Esophagus (tissue), 2 donors: ENCODE measurements around the gene UBE2Q1. TPM values are rescaled to one million over a fixed set of nuclear protein-coding genes. Genes with fewer than 3 reads are reported as not detected.

Source experiments
- H3K27ac ChIP-seq, 2 donors: one replicate each; pipeline ENCODE4 v1.5.1; 2013; ENCODE audit warnings: low read depth in 2 of 2, mild to moderate bottlenecking in 2 of 2, inconsistent platforms in 1 of 2, low read length in 1 of 2, moderate library complexity in 1 of 2
- H3K27me3 ChIP-seq, 2 donors: one replicate each; pipeline ENCODE4 v1.6.1; 2013; ENCODE audit warnings: low read length in 2 of 2, control low read depth in 1 of 2, mild to moderate bottlenecking in 1 of 2; ENCODE audit not compliant: insufficient read depth in 2 of 2, control insufficient read depth in 1 of 2
- H3K36me3 ChIP-seq, 2 donors: one replicate each; pipeline ENCODE4 v1.6.1; 2013; ENCODE audit warnings: low read length in 1 of 2; ENCODE audit not compliant: control insufficient read depth in 2 of 2, insufficient read depth in 2 of 2
- H3K4me1 ChIP-seq, 2 donors: one replicate each; pipeline ENCODE4 v1.6.1; 2013; ENCODE audit warnings: low read length in 1 of 2; ENCODE audit not compliant: control insufficient read depth in 2 of 2, insufficient read depth in 2 of 2
- H3K4me3 ChIP-seq, 2 donors: one replicate each; pipeline ENCODE4 v1.5.1; 2013; ENCODE audit warnings: low read length in 2 of 2, mild to moderate bottlenecking in 2 of 2, low read depth in 1 of 2, moderate library complexity in 1 of 2
- H3K9me3 ChIP-seq, 2 donors: one replicate each; pipeline ENCODE4 v1.6.1; 2013; ENCODE audit warnings: mild to moderate bottlenecking in 2 of 2, low read depth in 1 of 2, low read length in 1 of 2, moderate library complexity in 1 of 2; ENCODE audit not compliant: control insufficient read depth in 2 of 2, insufficient read depth in 1 of 2
- whole genome bisulfite sequencing, 2 donors: extraction: QIAGEN DNeasy Blood & Tissue Kit; methylation state at CpG; one replicate each; pipeline ENCODE4 v1.1.7; 2013; 5-methylcytosine and 5-hydroxymethylcytosine counted together
- polyA plus RNA-seq, 2 donors: library from polyadenylated mRNA; stranded (reverse); fragments of 200-250 nt; gene quantifications; one replicate each; pipeline ENCODE4 v1.2.3, GENCODE V29; 2013
- donor health status: healthy with polysubstance abuse.
- donor health status: Bipolar disorder and iron deficiency.

Gene UBE2Q1
- polyA plus RNA-seq = 10 to 100 TPM; 23.5 to 24.7 TPM

- peaks cover 10 to 19% of the 10 kb centered on the region in 2 donors for H3K36me3 ChIP-seq
- peak within 1 kb of the TSS; percentile 87 to 96 for H3K27ac ChIP-seq
- no peaks in the 10 kb centered on the region for H3K9me3 ChIP-seq
- no peaks in the 10 kb centered on the region for H3K27me3 ChIP-seq
- peaks cover 3 to 4% of the 10 kb centered on the region in 2 donors for H3K4me1 ChIP-seq
- H3K4me3 ChIP-seq = peak within 1 kb of the TSS; percentile 55 to 75
- 1% methylated on average over 39 to 67 of the region's 69 CpGs for WGBS, 2 donors
Observed at GRCh38 chr1:154557939-154558719, at the start of gene UBE2Q1. TSS of gene UBE2Q1 (minus strand) at chr1:154558662. CDS start at chr1:154558553, 109 bp downstream.

- Histone ChIP-seq H3K27ac (peak within 1 kb of the TSS; percentile 92 to 99), H3K4me1 (peaks cover 0 to 4% of the 10 kb centered on the region in 2 donors), H3K36me3 (peaks cover 0 to 2% of the 10 kb centered on the region in 2 donors), H3K9me3 (no peaks in the 10 kb centered on the region), H3K27me3 (no peaks in the 10 kb centered on the region), H3K4me3 (peak within 1 kb of the TSS; percentile 68 to 99)
- WGBS, 2 donors = 0% methylated on average over 59 of the region's 59 CpGs
Observed at GRCh38 chr1:154607609-154608396, 49.3 kb upstream of the UBE2Q1 start, which contains the start of gene ADAR. TSS of gene ADAR (minus strand) at chr1:154608186. CDS start at chr1:154608006, 180 bp downstream.

- peak overlapping the region; percentile 92 to 99 for H3K27ac ChIP-seq
- H3K9me3 ChIP-seq = no peaks in the 10 kb centered on the region
- H3K27me3 ChIP-seq = no peaks in the 10 kb centered on the region
- H3K4me3 ChIP-seq = peak overlapping the region; percentile 68 to 99
- H3K4me1 ChIP-seq = peaks cover 0 to 5% of the 10 kb centered on the region in 2 donors
- H3K36me3 ChIP-seq = peaks cover 3% of the 10 kb centered on the region in 2 donors
- 2 to 4% methylated on average over 11 of the region's 11 CpGs for WGBS, 2 donors
Observed at GRCh38 chr1:154607106-154607608, 48.7 kb upstream of the UBE2Q1 start.

- Histone ChIP-seq H3K9me3 (no peaks in the 10 kb centered on the region), H3K4me3 (no peak overlapping the region), H3K36me3 (peaks cover 13 to 15% of the 10 kb centered on the region in 2 donors), H3K27me3 (no peaks in the 10 kb centered on the region), H3K27ac (no peak overlapping the region), H3K4me1 (peaks cover 0 to 7% of the 10 kb centered on the region in 2 donors)
- 78% methylated on average over 2 of the region's 2 CpGs for WGBS, 2 donors
Observed at GRCh38 chr1:154605534-154605933, 47.1 kb upstream of the UBE2Q1 start.

- no peaks in the 10 kb centered on the region for H3K27me3 ChIP-seq
- WGBS, 2 donors = 46 to 60% methylated on average over 2 of the region's 2 CpGs
- H3K4me1 ChIP-seq = peaks cover 0 to 5% of the 10 kb centered on the region in 2 donors
- peaks cover 16 to 18% of the 10 kb centered on the region in 2 donors for H3K36me3 ChIP-seq
- no peak overlapping the region for H3K4me3 ChIP-seq
- H3K9me3 ChIP-seq = no peaks in the 10 kb centered on the region
- no peak overlapping the region for H3K27ac ChIP-seq
Observed at GRCh38 chr1:154603317-154603716, 44.9 kb upstream of the UBE2Q1 start.

GRCh38 chr1:154599658-154600057, 41.2 kb upstream of the UBE2Q1 start:
- H3K4me3 ChIP-seq = no peak overlapping the region
- 69 to 72% methylated on average over 3 of the region's 3 CpGs for WGBS, 2 donors
- H3K9me3 ChIP-seq = no peaks in the 10 kb centered on the region
- H3K27me3 ChIP-seq = no peaks in the 10 kb centered on the region
- H3K36me3 ChIP-seq = peaks cover 37 to 42% of the 10 kb centered on the region in 2 donors
- H3K27ac ChIP-seq = no peak overlapping the region
- peaks cover 0 to 3% of the 10 kb centered on the region in 2 donors for H3K4me1 ChIP-seq

GRCh38 chr1:154598871-154599635, 40.6 kb upstream of the UBE2Q1 start:
- Histone ChIP-seq H3K4me3 (no peak overlapping the region), H3K36me3 (peaks cover 37 to 42% of the 10 kb centered on the region in 2 donors), H3K4me1 (peaks cover 0 to 3% of the 10 kb centered on the region in 2 donors), H3K27ac (no peak overlapping the region), H3K9me3 (no peaks in the 10 kb centered on the region), H3K27me3 (no peaks in the 10 kb centered on the region)
- 63 to 71% methylated on average over 3 of the region's 3 CpGs for WGBS, 2 donors

GRCh38 chr1:154595621-154596020, 37.2 kb upstream of the UBE2Q1 start:
- Histone ChIP-seq H3K4me1 (no peaks in the 10 kb centered on the region), H3K9me3 (no peaks in the 10 kb centered on the region), H3K4me3 (no peak overlapping the region), H3K27ac (no peak overlapping the region), H3K27me3 (no peaks in the 10 kb centered on the region), H3K36me3 (peaks cover 26 to 38% of the 10 kb centered on the region in 2 donors)
- 77 to 79% methylated on average over 1 of the region's 1 CpG for WGBS, 2 donors

GRCh38 chr1:154594811-154595210, 36.3 kb upstream of the UBE2Q1 start:
- no peaks in the 10 kb centered on the region for H3K9me3 ChIP-seq
- no peaks in the 10 kb centered on the region for H3K27me3 ChIP-seq
- peaks cover 32 to 40% of the 10 kb centered on the region in 2 donors for H3K36me3 ChIP-seq
- no peaks in the 10 kb centered on the region for H3K4me1 ChIP-seq
- H3K4me3 ChIP-seq = no peak overlapping the region
- no peak overlapping the region for H3K27ac ChIP-seq
- 86% methylated on average over 7 of the region's 7 CpGs for WGBS, 2 donors
